Mucosa of stomach (tissue), 1 donor: ENCODE results near the gene GLI1.
"Not testable (repeated sequence)": the region's sequence is repeated elsewhere in the genome, so short reads cannot be mapped to it uniquely, and the experiment has no call there.

ENCODE experiments used
- H3K27me3 ChIP-seq: one replicate; pipeline ENCODE4 v1.7.0; 2013; ENCODE audit warnings: mild to moderate bottlenecking, low read length; ENCODE audit not compliant: control insufficient read depth, insufficient read depth
- H3K36me3 ChIP-seq: one replicate; pipeline ENCODE4 v1.7.0; 2013; ENCODE audit warnings: low read length; ENCODE audit not compliant: control insufficient read depth, insufficient read depth
- H3K4me1 ChIP-seq: one replicate; pipeline ENCODE4 v1.7.0; 2013; ENCODE audit warnings: mild to moderate bottlenecking, low read length; ENCODE audit not compliant: control insufficient read depth, insufficient read depth
- H3K4me3 ChIP-seq: one replicate; pipeline ENCODE4 v1.7.0; 2013; ENCODE audit warnings: low read length
- H3K9ac ChIP-seq: one replicate; pipeline ENCODE4 v1.7.0; 2013; ENCODE audit warnings: mild to moderate bottlenecking, low read length, moderate library complexity
- H3K9me3 ChIP-seq: one replicate; pipeline ENCODE4 v1.7.0; 2013; ENCODE audit warnings: mild to moderate bottlenecking, low read length, moderate library complexity; ENCODE audit not compliant: control insufficient read depth
- donor health status: Pancreatic carcinoma.

Gene GLI1

GRCh38 chr12:57514246-57514645 lies 54.7 kb downstream of the GLI1 start:
- peaks cover 13% of the 10 kb centered on the region for H3K4me1 ChIP-seq
- not testable (repeated sequence) for H3K9ac ChIP-seq, H3K9me3 ChIP-seq, H3K4me3 ChIP-seq, H3K27me3 ChIP-seq
- H3K36me3 ChIP-seq, result peaks cover 18% of the 10 kb centered on the region

- Histone ChIP-seq H3K4me3 (no peak overlapping the region), H3K4me1 (peaks cover 14% of the 10 kb centered on the region), H3K27me3 (no peaks in the 10 kb centered on the region), H3K9me3 (no peaks in the 10 kb centered on the region), H3K9ac (no peak overlapping the region), H3K36me3 (peaks cover 18% of the 10 kb centered on the region)
These were observed 55.3 kb downstream of the GLI1 start for GRCh38 chr12:57514720-57515407.

GRCh38 chr12:57515408-57515933 lies 55.9 kb downstream of the GLI1 start:
- Histone ChIP-seq H3K27me3 (no peaks in the 10 kb centered on the region), H3K9me3 (no peaks in the 10 kb centered on the region), H3K36me3 (peaks cover 18% of the 10 kb centered on the region), H3K4me1 (peaks cover 14% of the 10 kb centered on the region), H3K9ac (no peak overlapping the region), H3K4me3 (no peak overlapping the region)

- H3K9me3 ChIP-seq, result no peaks in the 10 kb centered on the region
- H3K4me3 ChIP-seq, result no peak overlapping the region
- peaks cover 16% of the 10 kb centered on the region for H3K4me1 ChIP-seq
- no peak overlapping the region for H3K9ac ChIP-seq
- no peaks in the 10 kb centered on the region for H3K27me3 ChIP-seq
- peaks cover 18% of the 10 kb centered on the region for H3K36me3 ChIP-seq
These were observed 56.5 kb downstream of the GLI1 start for GRCh38 chr12:57515934-57516541.

- no peaks in the 10 kb centered on the region for H3K9me3 ChIP-seq
- H3K27me3 ChIP-seq, result no peaks in the 10 kb centered on the region
- H3K4me3 ChIP-seq, result no peak overlapping the region
- H3K4me1 ChIP-seq, result peaks cover 22% of the 10 kb centered on the region
- H3K9ac ChIP-seq, result no peak overlapping the region
- peaks cover 18% of the 10 kb centered on the region for H3K36me3 ChIP-seq
These were observed 57.1 kb downstream of the GLI1 start for GRCh38 chr12:57516617-57517153.

GRCh38 chr12:57517187-57517586 lies 57.6 kb downstream of the GLI1 start:
- Histone ChIP-seq H3K36me3 (peaks cover 18% of the 10 kb centered on the region), H3K27me3 (no peaks in the 10 kb centered on the region), H3K4me3 (no peak overlapping the region), H3K9ac (no peak overlapping the region), H3K9me3 (no peaks in the 10 kb centered on the region), H3K4me1 (peaks cover 28% of the 10 kb centered on the region)

GRCh38 chr12:57517718-57518117 lies 58.1 kb downstream of the GLI1 start:
- H3K9me3 ChIP-seq, H3K9ac ChIP-seq, H3K4me3 ChIP-seq, H3K27me3 ChIP-seq: not testable (repeated sequence)
- H3K36me3 ChIP-seq, result peaks cover 18% of the 10 kb centered on the region
- peaks cover 30% of the 10 kb centered on the region for H3K4me1 ChIP-seq

GRCh38 chr12:57518176-57518919 lies 58.8 kb downstream of the GLI1 start:
- H3K27me3 ChIP-seq, result no peaks in the 10 kb centered on the region
- peak overlapping the region; percentile 90 for H3K4me3 ChIP-seq
- H3K9me3 ChIP-seq, result no peaks in the 10 kb centered on the region
- H3K9ac ChIP-seq, result peak overlapping the region; percentile 90
- H3K36me3 ChIP-seq, result peaks cover 18% of the 10 kb centered on the region
- H3K4me1 ChIP-seq, result peaks cover 30% of the 10 kb centered on the region

- Histone ChIP-seq H3K9ac (peak overlapping the region; percentile 90), H3K27me3 (no peaks in the 10 kb centered on the region), H3K4me3 (peak overlapping the region; percentile 90), H3K36me3 (peaks cover 18% of the 10 kb centered on the region), H3K9me3 (no peaks in the 10 kb centered on the region), H3K4me1 (peaks cover 37% of the 10 kb centered on the region)
These were observed 59.6 kb downstream of the GLI1 start for GRCh38 chr12:57518920-57519795.

GRCh38 chr12:57519796-57520052 lies 60.1 kb downstream of the GLI1 start:
- H3K4me1 ChIP-seq, result peaks cover 43% of the 10 kb centered on the region
- H3K27me3 ChIP-seq, result no peaks in the 10 kb centered on the region
- H3K9me3 ChIP-seq, result no peaks in the 10 kb centered on the region
- H3K9ac ChIP-seq, result peak overlapping the region; percentile 90
- peaks cover 17% of the 10 kb centered on the region for H3K36me3 ChIP-seq
- peak overlapping the region; percentile 90 for H3K4me3 ChIP-seq

GRCh38 chr12:57520053-57520818 lies 60.7 kb downstream of the GLI1 start, which contains the start of gene DDIT3:
DDIT3 (minus strand) TSS chr12:57520514; CDS start chr12:57517406, 3,108 bp downstream.
- H3K9me3 ChIP-seq, result no peaks in the 10 kb centered on the region
- peaks cover 16% of the 10 kb centered on the region for H3K36me3 ChIP-seq
- no peaks in the 10 kb centered on the region for H3K27me3 ChIP-seq
- H3K4me1 ChIP-seq, result peaks cover 48% of the 10 kb centered on the region
- peak within 1 kb of the TSS; percentile 90 for H3K9ac ChIP-seq
- peak within 1 kb of the TSS; percentile 90 for H3K4me3 ChIP-seq
